ENCODE data around the gene MRPS23.

DNA sequence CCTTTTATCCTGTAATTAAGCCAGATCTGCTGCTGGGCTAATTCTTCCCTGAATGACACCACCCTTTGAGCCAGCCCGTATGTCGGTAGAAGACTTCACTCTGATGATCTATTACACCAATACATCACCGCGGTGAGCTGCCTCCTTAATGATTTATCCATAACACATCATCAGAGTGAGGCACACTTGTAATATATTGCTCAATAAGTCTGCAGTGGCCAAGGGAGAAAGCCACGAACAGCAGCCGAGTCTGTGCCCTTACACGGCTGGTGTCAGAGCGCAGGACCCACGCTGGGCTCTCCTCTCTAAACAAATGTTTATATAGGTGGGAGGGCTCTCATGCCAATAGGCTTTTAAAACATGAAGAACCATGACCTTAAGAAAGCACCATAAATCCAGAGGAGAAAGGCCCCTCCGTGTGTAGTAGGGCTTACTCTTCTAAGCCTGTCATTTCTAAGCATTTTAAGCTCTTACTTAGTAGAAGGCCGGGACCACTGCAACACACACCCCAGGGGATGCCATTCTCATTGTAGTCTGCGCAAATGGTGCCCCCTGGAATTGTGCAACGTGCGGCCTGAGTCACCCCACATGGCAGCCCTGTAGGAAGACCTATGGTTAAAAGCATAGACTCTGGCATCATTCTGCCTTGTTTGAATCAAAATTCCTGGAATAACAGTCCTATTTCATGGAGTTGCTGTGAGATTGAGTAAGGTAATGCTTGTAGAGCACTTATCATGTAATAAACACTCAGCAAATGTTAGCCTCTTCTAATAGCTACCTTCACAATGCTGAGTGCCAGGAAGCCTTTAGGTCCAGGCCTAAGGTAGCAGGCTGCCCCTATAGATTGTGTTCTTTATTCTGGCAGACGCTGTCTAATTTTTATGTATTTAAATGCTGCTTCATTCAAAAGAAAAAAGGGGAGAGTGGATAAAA lies 26.1 kb downstream of the MRPS23 start:
- TF ChIP-seq, protein P1, sequence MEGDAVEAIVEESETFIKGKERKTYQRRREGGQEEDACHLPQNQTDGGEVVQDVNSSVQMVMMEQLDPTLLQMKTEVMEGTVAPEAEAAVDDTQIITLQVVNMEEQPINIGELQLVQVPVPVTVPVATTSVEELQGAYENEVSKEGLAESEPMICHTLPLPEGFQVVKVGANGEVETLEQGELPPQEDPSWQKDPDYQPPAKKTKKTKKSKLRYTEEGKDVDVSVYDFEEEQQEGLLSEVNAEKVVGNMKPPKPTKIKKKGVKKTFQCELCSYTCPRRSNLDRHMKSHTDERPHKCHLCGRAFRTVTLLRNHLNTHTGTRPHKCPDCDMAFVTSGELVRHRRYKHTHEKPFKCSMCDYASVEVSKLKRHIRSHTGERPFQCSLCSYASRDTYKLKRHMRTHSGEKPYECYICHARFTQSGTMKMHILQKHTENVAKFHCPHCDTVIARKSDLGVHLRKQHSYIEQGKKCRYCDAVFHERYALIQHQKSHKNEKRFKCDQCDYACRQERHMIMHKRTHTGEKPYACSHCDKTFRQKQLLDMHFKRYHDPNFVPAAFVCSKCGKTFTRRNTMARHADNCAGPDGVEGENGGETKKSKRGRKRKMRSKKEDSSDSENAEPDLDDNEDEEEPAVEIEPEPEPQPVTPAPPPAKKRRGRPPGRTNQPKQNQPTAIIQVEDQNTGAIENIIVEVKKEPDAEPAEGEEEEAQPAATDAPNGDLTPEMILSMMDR (IDR thresholded peaks at IDR 0.05), result no peak
- TF ChIP-seq POLR2AphosphoS5 (IDR thresholded peaks at IDR 0.05), result no peak
- no peak for TF ChIP-seq POLR2A (IDR thresholded peaks at IDR 0.05)
